Superior temporal gyrus (tissue), 1 donor: ENCODE data around the gene NRAP.
A peak's percentile ranks its signal among the peaks of the same experiment; 100 is the strongest.
"Not testable (repeated sequence)": the region's sequence is repeated elsewhere in the genome, so short reads cannot be mapped to it uniquely, and the experiment has no call there.

Experiments used
- DNase-seq: peaks from one replicate; pipeline ENCODE4 v3.0.0-alpha.2; 2016; ENCODE audit errors: extremely low spot score

Gene NRAP

GRCh38 chr10:113680190-113681111 lies 16.6 kb upstream of the NRAP start:
- peak; percentile 32 for DNase-seq

GRCh38 chr10:113679463-113680189 lies 15.8 kb upstream of the NRAP start, which contains the start of gene CASP7:
CASP7 (plus strand) TSS chr10:113679912; CDS start chr10:113697494, 17,582 bp downstream.
- DNase-seq, result peak; percentile 54

- DNase-seq, result no peak
Measured at GRCh38 chr10:113666682-113667252, 2.9 kb upstream of the NRAP start.

- DNase-seq, result no peak
Measured at GRCh38 chr10:113665806-113666354, 2.0 kb upstream of the NRAP start.

- DNase-seq, result no peak
Measured at GRCh38 chr10:113665352-113665751, 1.5 kb upstream of the NRAP start.

- no peak for DNase-seq
Measured at GRCh38 chr10:113663142-113663541, 699 bp downstream of the NRAP start.

- DNase-seq, result no peak
Measured at GRCh38 chr10:113661332-113661731, 2.5 kb downstream of the NRAP start.

- DNase-seq, result no peak
Measured at GRCh38 chr10:113657544-113657943, 6.3 kb downstream of the NRAP start.

GRCh38 chr10:113656896-113657295 lies 6.9 kb downstream of the NRAP start:
- DNase-seq, result no peak

- DNase-seq, result not testable (repeated sequence)
Measured at GRCh38 chr10:113652456-113652855, 11.4 kb downstream of the NRAP start.

- no peak for DNase-seq
Measured at GRCh38 chr10:113651898-113652297, 11.9 kb downstream of the NRAP start.

- DNase-seq, result no peak
Measured at GRCh38 chr10:113651021-113651420, 12.8 kb downstream of the NRAP start.

- DNase-seq, result no peak
Measured at GRCh38 chr10:113650172-113650571, 13.7 kb downstream of the NRAP start.

GRCh38 chr10:113648478-113648877 lies 15.4 kb downstream of the NRAP start:
- DNase-seq, result peak; percentile 44

GRCh38 chr10:113647812-113648211 lies 16.0 kb downstream of the NRAP start:
- no peak for DNase-seq

GRCh38 chr10:113646336-113647201 lies 17.3 kb downstream of the NRAP start:
- peak; percentile 52 for DNase-seq

GRCh38 chr10:113644185-113645120 lies 19.4 kb downstream of the NRAP start:
- no peak for DNase-seq

GRCh38 chr10:113643183-113643582 lies 20.7 kb downstream of the NRAP start:
- DNase-seq, result no peak

GRCh38 chr10:113641702-113642101 lies 22.1 kb downstream of the NRAP start:
- no peak for DNase-seq

- no peak for DNase-seq
Measured at GRCh38 chr10:113639966-113640365, 23.9 kb downstream of the NRAP start.
